HG02943 (cell line): ENCODE measurements around the gene SOHLH1.

Experiments used
- ATAC-seq: cut with Tn5 transposase; IDR thresholded peaks from one replicate; pipeline ENCODE4 v1.9.1; 2021; ENCODE audit warnings: mild to moderate bottlenecking, low read depth, moderate library complexity; ENCODE audit not compliant: unreplicated experiment

SOHLH1 gene

DNA sequence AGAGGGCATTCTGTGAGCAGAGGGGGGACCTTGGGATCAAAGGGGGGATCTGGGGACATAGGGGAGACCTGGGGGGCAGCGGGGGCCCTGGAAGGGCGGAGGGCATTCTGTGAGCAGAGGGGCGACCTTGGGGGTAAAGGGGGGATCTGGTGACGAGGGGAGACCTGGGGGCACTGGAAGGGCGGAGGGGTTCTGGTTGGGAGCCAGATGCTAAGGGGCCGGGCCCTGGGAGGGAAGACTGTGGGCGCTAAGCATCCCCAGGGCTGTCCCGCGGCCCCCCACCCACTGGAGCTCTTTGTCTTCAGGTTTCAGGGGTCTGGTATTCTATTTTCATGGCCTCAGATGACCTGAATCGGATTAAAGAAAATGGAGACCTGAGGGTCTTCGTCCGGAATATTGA is 35.4 kb downstream of the SOHLH1 start:
- no peak for ATAC-seq

DNA sequence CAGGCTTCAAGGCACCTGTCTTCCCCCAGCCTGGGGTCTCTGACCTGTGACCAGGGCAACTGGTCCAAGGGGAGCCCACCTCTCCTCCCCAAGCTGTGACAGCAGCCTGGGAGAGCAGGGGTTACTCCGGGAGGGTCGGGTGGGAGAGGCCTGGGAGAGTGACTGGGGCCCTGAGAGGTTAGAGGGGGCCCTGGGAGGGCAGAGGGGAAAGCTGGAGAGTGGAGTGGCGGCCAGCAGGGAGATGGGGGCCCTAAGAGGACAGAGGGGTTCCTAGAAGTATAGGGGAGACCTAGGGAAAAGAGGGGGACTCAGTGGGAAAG is 35.9 kb downstream of the SOHLH1 start:
- no peak for ATAC-seq

GRCh38 chr9:135662758-135663450 is 36.4 kb downstream of the SOHLH1 start, which contains the start of gene LCN9:
LCN9 (plus strand) TSS chr9:135663309; CDS start chr9:135663322, 13 bp downstream.
- ATAC-seq = no peak

DNA sequence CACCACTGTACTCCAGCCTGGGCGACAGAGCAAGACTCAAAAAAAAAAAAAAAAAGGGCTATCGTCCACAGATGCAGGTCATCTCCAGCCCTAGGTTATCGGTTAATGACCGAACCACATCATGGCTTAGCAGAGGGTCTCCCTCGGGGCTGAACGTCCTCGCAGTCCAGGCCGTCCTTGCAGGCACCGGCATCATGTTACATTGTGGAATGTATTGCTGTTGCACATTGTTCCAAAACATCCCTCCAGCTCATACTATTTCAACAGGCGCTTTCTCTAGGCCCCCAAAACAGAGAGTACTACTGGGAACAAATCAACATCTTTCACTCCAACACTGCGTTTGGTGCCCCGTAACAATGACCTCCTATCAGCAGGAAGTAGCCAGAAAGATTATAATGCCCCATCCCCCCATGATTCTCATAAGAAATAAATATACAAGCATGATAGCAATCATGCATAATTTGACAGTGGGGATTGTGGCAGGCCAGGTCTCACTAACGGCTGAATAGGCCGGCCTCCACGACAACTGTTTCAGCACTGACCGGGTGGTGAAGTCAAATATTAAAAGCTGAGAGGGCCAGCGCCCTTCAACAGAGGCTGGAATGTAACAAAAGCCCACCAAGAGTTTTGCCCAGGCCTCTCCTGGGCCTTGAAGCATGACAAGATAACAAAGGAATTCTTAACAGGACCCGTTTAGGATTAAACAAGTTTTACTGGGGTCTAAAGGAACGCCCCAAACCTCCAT is 37.3 kb downstream of the SOHLH1 start:
- no peak for ATAC-seq

- no peak for ATAC-seq
Measured at GRCh38 chr9:135660407-135660806, 38.9 kb downstream of the SOHLH1 start.

DNA sequence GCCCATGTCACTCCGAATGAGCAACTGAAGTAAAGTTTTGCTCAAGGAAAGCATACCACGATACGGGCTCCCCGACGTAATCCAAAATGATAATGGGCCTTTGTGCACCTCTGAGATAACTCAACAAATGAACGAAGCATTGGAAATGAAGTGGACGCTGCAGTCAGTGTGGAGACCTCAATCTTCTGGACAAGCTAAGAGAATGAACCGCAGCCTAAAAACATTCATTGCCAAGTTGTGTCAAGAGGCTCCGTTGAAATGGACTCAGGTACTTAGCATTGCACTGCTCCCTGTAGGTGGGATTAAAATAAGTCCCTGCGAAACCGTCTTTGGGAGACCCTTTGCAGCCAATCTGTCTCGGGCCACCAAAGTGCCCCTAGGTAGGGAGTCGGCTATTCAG is 40.0 kb downstream of the SOHLH1 start:
- ATAC-seq = no peak

DNA sequence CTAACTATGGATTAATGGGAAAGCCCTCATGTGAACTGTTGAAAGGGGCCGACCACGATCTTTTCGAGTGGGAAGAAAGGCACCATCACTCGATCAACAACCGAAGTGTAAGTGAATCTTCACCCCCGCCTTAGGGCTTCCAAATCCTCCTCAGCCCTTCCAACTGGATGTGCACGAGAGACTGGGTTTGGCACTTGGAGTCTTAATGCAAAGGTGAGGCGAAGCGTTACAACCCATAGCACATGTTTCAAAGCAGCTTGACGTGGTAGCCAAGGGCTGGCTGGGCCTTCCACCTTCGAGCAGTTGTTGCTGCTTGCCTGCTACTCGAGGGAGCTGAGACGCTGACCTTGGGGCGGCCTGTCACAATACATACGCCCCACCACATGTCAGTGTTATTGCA is 41.9 kb downstream of the SOHLH1 start:
- ATAC-seq = no peak

DNA sequence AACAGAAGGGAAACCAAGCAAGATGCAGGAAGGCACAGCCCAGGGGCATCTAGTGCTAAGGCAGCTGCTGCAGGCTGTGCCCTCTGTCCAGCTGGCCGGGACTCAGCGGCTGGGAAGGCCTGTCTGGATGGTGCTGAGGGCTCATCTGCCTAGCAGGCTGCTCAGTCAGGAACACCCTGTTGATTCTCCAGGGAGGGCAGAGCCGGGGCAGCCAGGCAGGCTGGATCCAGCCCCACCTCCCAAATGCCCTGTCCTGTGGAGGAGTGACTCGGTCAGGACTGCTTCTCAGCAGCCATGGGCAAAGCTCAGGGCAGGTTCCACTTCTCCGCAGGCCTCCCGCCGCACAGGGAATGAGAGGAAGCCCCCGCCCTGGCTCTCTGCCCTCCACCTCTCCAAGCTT is 44.0 kb downstream of the SOHLH1 start:
- no peak for ATAC-seq

GRCh38 chr9:135650408-135650807 is 48.9 kb downstream of the SOHLH1 start:
- no peak for ATAC-seq

DNA sequence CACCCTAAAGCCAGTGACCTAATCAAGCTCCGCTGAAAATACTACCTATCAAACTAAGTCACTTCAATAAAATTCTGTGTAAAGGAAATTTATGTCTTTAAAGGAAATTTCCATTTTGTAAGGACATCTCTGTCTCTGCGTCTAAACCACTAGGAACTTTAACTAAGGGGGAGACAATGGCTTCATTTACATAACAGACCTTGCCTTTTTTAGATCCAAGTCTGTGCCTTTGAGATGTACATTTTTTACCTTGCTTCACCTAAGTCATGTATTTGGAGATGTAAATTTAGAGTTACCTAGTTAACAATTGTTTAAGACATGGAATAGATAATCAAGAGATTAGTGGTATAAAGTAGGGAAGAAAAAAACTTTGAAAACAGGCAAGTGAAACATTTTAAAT is 49.8 kb downstream of the SOHLH1 start:
- ATAC-seq = no peak

DNA sequence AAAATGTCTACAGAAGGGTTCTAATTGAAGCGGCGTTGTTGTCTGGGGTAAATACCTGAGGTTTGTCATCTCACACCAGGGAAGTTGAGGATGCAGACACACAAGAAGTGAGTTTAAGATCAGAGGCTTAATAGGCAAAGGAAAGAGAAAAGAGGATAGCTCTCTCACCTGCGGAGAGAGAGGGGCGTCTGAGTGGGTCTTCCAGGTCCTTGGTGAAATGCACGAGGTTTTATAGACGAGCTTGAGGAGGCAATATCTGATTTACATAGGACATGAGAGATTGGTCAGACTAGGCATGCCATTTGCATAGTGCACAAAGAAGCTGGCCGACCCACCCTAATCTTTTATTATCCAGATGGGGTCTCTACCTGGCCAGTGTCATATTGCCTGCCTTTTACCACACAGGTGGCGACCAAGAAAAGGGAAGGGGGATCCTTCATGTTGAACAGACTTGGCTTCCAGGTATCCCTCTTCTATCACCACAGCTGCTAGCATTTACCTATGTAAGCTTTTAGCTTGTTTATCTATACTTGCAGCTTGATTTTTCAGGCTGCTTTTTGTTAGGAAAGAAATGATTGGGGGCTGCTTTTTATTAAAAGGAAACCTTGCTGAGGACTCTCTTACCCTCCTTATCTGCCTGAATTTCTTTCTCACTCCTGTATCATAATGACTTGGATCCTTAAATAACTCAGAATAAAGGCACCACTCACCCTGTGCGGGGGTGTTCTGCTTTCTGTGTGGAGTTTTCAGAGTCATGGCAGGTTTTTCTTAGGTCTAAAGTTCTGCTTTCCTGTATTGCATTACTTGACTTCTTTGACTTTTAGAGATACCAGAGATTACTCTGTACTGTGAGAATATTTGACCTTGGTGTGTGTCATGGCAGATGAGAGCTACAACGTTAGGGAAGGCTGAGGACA is 50.5 kb downstream of the SOHLH1 start:
- ATAC-seq = no peak

DNA sequence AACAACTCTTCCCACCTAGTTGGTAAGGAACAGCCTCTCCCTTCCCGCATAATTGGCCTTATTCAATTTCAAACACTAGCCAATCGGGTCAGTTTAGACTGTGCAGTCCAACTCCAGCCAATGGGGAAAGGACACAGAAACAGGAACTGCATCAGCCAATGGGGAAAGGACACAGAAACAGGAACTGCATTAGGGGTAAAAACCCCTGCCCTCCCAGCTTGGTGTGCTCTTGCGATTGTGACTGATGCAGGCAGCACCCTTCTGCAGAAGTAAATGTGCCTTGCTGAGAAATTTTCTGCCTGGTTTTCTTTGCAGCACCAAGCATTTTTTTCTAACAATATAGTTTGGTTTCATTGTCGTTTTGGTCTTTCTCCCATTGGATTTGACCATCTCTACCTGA is 51.4 kb downstream of the SOHLH1 start:
- ATAC-seq = no peak

GRCh38 chr9:135644631-135645218 is 54.6 kb downstream of the SOHLH1 start:
- ATAC-seq = no peak
